ENCODE measurements around the gene GK. TPM values are rescaled to one million over a fixed set of nuclear protein-coding genes. Genes with fewer than 3 reads are reported as not detected.
"Not testable (repeated sequence)": the region's sequence is repeated elsewhere in the genome, so short reads cannot be mapped to it uniquely, and the experiment has no call there.

Gene GK
- total RNA-seq, 1 donor, result 11.7 TPM

DNA sequence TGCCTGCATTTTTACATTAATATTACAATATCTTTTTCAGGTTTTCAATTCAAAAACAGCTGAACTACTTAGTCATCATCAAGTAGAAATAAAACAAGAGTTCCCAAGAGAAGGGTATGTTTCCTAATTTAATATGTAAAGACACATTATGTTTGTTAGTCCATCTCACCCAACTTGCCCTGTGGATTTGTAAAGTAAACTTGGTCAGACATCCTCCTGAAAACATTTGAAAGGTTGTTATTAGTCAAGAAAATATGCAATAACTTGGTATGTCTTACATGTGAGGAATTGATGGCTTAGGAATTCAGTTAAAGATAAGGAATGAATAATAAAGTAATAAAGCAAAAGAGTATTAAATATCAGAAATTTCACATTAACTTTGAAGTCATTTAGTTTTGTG is 12.2 kb downstream of the GK start:
- peak; percentile 42 for DNase-seq (ENCODE audit: low read depth)
- H3K4me3 ChIP-seq (ENCODE audit: low read depth, low read length), result no peak overlapping the region
- TF ChIP-seq, protein P1, sequence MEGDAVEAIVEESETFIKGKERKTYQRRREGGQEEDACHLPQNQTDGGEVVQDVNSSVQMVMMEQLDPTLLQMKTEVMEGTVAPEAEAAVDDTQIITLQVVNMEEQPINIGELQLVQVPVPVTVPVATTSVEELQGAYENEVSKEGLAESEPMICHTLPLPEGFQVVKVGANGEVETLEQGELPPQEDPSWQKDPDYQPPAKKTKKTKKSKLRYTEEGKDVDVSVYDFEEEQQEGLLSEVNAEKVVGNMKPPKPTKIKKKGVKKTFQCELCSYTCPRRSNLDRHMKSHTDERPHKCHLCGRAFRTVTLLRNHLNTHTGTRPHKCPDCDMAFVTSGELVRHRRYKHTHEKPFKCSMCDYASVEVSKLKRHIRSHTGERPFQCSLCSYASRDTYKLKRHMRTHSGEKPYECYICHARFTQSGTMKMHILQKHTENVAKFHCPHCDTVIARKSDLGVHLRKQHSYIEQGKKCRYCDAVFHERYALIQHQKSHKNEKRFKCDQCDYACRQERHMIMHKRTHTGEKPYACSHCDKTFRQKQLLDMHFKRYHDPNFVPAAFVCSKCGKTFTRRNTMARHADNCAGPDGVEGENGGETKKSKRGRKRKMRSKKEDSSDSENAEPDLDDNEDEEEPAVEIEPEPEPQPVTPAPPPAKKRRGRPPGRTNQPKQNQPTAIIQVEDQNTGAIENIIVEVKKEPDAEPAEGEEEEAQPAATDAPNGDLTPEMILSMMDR (IDR thresholded peaks at IDR 0.05; ENCODE audit: insufficient read depth, low read depth, low read length), result no peak

DNA sequence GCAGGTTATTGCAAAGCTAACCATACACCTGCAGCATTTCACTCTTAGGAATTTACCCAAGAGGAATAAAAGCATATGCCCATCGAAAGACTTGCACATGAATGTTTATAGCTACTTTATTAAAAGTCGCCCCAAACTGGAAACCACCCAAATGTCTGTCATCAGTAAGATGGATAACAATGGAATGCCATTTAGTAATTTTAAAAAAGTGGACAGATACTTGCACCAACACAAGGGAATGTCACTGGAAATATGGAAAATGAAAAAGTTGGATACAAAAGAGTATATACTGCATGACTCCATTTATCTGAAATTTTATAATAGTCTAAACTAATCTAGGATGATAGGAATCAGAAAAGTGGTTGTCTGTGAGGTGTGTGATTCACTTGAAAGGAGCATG is 12.9 kb downstream of the GK start:
- TF ChIP-seq, protein P1 (IDR thresholded peaks at IDR 0.05; ENCODE audit: insufficient read depth, low read depth, low read length), result no peak
- no peak for DNase-seq (ENCODE audit: low read depth)
- H3K4me3 ChIP-seq (ENCODE audit: low read depth, low read length), result no peak overlapping the region

DNA sequence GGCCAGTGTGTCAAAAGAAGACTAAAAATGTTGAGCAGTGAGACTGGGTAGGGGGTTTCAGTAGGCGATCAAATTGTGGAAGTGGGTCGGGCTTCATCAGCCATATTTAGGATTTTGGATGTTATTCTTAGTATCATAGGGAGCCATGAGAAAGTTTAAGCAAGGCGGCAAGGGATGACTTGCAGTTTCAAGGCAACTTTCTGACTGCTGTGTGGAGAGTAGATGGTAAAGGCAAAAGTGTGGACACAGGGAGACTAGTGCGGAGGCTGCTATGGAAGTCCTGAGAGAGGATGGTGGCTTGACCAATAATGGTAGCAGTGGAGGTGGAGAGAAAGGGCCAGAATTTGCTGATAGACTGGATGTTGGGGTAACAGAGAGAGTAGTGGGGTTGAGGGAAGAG is 15.4 kb downstream of the GK start:
- H3K4me3 ChIP-seq (ENCODE audit: low read depth, low read length), result no peak overlapping the region
- TF ChIP-seq, protein P1 (IDR thresholded peaks at IDR 0.05; ENCODE audit: insufficient read depth, low read depth, low read length), result no peak
- DNase-seq (ENCODE audit: low read depth), result no peak

DNA sequence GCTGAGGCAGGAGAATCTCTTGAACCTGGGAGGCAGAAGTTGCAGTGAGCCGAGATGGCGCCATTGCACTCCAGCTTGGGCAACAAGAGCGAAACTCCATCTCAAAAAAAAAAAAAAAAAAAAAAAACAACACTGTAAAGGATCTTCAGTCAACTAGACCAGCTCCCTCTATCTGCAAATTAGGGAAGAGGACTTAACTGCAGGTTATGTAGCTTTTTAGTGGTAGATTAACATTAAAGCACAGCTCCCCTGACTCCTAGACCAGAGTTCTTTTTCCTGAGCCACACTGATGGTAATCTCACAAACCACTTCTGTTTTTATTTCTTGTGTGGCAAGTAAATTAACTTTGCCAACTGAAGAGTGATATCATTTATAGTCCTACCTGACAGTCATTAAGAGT is 18.0 kb downstream of the GK start:
- not testable (repeated sequence) for DNase-seq (ENCODE audit: low read depth); H3K4me3 ChIP-seq (ENCODE audit: low read depth, low read length)
- TF ChIP-seq, protein P1 (IDR thresholded peaks at IDR 0.05; ENCODE audit: insufficient read depth, low read depth, low read length), result peak; percentile 4

DNA sequence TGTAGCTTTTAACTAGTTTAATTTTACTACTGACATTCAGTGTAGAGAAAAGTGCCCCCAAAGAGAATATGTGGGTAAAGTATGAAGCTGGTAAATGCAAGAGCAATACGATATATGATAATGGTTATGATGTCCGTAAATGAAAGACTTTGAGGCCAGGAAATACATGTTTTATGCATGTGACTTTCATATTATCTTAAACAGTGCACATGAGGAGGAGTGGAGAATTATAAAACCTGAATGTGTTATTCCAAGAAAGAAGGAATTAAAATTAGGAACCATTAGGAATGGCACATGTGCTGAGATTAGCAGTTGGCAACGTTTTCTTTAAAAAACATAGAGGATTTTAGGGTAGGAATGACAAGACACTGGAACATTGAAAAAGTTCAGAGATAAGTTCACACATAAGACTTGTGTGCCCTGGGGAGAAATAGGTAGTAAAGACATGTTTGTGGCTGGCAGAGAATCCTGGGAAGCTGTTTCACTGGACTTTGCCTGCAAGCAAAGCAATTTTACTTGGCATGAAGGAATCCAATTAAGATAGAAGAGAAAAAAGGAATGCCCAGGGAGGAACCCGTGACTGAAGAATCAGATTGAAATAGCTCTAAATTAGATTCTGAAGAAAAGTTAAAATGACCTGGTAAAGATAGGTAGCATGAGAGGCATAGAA is 20.0 kb downstream of the GK start:
- no peak for DNase-seq (ENCODE audit: low read depth)
- TF ChIP-seq, protein P1 (IDR thresholded peaks at IDR 0.05; ENCODE audit: insufficient read depth, low read depth, low read length), result no peak
- no peak overlapping the region for H3K4me3 ChIP-seq (ENCODE audit: low read depth, low read length)

DNA sequence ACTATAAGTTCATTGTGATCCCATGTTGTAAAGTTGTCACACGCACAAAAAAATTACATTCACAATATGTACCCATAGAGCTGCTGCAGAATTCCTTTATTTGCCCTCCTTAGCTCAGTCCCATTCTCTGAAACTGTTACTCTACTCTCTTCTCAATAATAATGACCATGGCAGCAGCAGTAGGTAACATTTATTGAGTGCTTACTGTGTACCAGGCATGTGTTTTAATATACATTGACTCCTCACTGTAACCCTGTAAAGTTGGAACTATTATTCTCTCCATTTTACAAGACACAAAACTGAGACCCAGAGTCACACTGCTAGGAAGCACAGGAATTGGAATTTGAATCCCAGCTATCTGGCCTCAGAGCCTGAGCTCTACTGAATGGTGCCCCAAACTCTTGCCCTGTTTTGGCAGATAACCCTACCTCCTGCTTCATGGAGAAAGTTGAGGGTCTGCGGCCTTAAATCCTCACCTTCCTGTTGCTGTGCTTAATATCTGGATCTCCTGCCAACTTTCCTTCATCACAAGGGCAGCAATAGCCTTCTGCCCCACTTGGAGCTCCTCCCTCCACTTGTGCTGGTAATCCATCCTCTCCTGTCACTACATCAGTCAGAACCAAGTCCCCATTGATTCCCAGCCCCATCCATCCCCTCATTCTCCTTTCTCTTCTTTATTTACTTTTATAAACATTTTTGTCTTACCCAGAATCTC is 20.8 kb downstream of the GK start:
- TF ChIP-seq, protein P1 (IDR thresholded peaks at IDR 0.05; ENCODE audit: insufficient read depth, low read depth, low read length), result no peak
- no peak overlapping the region for H3K4me3 ChIP-seq (ENCODE audit: low read depth, low read length)
- no peak for DNase-seq (ENCODE audit: low read depth)

All from fibroblast of villous mesenchyme (primary cell).